ENCODE measurements around the gene YPEL2.

The YPEL2 gene

GRCh38 chr17:59330053-59330942 is 1.2 kb upstream of the YPEL2 start:
- DNase-seq (ENCODE audit: low read depth in 2 of 2): no peak

DNA sequence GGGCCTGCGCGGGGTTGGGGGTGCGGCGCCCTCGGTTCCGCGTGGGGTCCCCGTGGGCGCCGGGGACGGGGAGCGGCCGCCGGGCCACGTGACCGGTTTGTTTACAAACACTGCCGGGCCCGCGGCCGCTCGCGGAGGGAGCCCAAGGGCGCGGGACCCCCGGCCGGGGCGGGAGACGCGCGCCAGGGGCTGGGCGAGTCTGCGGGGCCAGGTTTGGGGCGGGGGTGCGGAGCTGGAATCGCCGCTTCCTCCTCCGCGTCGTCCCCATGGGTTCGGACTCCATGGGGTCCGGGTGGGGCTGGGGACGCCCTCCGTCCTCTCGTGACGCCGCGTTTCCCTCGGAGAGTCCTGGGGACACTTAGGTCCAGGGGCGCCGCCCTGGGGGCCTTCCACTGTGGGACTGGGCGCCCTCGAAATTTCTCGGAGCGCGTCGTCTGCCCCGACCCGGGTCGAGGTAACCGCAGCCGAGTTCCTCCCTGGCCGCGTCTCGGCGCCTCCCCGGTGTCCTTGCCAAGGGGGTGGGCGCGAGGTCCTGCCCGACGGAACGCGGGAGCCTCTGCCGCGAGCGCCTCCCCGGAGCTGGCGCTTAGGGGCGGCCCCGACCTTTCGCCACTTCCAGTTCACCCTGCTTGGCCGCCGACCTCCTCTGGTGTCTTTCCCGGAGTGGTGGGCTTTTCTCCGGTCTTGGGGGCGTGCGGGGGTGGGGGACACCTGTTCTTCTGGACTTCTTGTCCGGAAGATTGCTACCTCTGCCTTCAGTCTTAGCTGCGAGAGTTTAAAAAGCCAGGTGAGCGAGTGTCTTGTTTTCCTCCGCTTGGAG is 684 bp downstream of the YPEL2 start:
- no peak for DNase-seq (ENCODE audit: low read depth in 2 of 2)

DNA sequence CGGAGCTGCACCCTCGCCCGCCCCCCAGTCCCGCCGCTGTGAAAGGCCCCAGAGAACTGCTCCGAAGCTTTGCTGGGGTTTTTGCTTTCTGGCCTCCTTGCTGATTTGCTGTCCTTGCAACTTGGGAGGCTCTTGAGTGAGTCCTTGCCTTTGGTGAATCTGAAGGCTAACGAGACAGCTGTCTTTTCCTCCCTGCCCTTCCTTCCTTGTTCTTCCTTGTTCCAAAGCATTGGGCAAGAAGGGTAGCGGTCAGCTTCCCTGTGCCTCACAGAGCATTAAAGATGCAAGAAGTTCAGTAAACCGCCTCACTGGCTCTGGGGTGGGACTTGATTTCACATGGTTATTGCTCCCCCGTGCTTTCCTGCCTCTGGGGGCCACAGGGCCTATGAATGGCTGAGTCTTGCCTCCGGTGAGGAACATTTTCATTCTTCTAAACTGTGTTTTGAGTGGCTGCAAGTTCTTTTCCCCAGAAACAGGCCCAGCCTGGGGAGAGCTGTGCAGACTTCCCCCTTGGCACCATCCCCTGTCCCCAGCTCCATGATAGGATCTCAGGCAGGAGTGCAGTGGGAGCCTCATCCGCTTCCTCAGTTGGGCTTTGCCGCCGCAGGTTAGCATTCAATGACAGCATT is 1.4 kb downstream of the YPEL2 start:
- DNase-seq (ENCODE audit: low read depth in 2 of 2): no peak

- DNase-seq (ENCODE audit: low read depth in 2 of 2): no peak
Observed at GRCh38 chr17:59333836-59334235, 2.4 kb downstream of the YPEL2 start.

GRCh38 chr17:59335685-59336084 is 4.2 kb downstream of the YPEL2 start:
- DNase-seq (ENCODE audit: low read depth in 2 of 2): no peak

DNA sequence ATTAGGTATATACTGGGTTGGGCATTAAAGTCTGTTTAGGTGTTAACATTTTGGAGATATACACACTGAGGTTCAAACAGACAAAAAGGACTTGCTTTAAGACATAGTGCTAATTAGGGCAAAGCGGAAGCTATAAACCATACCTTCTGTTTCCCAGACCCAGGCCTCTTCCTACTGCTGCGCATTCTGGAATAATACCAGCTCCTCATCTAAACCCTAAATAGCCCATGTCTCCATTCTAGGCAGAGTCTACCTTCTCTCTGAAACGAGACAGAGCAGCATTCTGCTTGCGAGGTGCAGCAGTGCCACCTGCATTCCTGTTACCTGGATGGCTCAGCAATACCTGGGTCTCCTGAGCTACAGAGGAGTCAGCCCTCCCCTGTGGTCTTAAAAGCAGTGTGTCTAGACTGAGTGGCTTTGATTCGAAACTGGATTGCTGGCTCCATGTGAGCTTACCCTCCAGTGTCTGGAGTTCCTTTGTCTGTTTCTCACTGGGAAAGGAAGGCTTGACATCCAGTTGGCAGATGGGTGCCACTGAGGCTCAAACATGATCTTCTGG is 6.4 kb downstream of the YPEL2 start:
- no peak for DNase-seq (ENCODE audit: low read depth in 2 of 2)

DNA sequence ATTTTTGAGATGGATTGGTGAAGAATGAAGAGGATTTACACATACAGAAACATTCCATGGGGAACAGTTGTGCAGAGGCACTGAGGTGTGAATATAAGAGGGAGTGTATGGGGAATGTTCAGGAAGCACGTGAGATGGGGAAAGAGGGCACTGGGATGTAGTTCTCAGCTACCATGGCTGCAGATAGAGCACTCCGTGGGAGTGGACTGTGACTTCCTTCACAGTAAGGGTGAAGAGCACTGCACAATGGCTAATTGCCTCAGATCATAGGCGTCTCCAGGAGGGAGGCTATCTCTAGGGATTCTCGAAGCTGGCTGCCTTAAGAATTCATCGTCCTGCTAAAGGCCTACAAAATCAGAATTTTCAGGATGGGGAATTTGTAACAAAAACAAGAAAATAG is 7.0 kb downstream of the YPEL2 start:
- DNase-seq (ENCODE audit: low read depth in 2 of 2): no peak

DNA sequence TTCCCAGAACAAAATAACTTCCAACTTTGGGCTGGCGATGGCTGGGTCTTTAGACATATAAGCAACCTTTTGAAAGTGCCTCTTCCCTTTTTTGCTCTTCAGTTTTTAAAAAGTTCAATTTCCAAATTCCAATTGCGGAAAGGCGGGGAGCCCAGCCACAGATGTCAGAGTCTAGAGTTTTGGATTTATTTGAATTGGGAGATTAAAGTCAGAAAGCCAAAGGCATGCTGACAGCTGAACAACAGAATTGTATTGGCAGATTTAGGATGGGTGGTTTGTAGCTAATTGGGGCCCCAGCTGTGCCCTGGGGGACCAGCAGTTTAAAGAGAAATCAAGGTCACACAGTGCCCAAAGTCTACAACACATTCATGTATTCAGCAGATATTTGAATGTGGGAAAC is 10.5 kb downstream of the YPEL2 start:
- no peak for DNase-seq (ENCODE audit: low read depth in 2 of 2)

DNA sequence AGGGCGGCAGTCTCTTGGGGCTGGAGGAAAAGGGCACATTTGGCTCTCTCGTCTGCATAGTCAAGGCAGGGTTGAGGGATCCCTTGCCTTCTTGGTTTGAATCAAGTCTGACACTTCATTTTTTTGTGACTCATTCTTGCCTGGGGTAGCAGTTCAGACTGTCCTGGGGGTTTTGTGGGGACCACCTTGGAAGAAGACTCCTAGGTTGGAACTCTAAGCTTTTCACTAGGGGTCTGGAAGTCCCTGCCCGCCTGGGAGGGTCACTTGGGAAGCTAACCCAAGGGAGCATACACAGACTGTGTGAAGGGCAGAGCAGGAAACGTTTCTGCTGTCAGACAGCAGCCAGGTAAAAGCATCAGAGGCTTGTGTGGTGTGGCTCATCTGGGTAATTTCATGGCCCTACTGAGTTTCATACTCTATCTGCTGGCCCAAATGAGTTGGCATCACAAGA is 11.3 kb downstream of the YPEL2 start:
- DNase-seq (ENCODE audit: low read depth in 2 of 2): no peak

DNA sequence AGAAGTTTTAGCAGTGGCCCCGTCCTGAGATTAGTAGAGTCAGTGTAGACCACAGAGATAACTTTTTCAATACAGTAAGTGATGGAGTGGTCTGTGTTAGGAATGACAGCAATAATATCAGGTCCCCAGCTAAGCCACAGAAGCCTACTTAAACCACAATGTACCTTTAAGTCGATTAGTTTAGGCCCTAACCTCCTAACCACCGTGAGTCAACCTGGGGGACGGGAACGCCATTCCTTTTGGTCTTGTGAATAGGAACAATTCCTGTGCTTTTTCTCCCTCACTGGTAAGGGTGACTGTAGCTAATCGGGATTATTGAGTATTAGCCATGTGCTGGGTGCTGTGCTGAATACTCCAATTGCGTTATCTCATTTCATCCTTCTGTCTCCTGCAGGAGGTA is 14.0 kb downstream of the YPEL2 start:
- no peak for DNase-seq (ENCODE audit: low read depth in 2 of 2)

GRCh38 chr17:59346341-59346740 is 14.9 kb downstream of the YPEL2 start:
- no peak for DNase-seq (ENCODE audit: low read depth in 2 of 2)

- no peak for DNase-seq (ENCODE audit: low read depth in 2 of 2)
Observed at GRCh38 chr17:59346876-59347407, 15.5 kb downstream of the YPEL2 start.

GRCh38 chr17:59347975-59348391 is 16.5 kb downstream of the YPEL2 start:
- no peak for DNase-seq (ENCODE audit: low read depth in 2 of 2)

- no peak for DNase-seq (ENCODE audit: low read depth in 2 of 2)
Observed at GRCh38 chr17:59349178-59349577, 17.7 kb downstream of the YPEL2 start.

DNA sequence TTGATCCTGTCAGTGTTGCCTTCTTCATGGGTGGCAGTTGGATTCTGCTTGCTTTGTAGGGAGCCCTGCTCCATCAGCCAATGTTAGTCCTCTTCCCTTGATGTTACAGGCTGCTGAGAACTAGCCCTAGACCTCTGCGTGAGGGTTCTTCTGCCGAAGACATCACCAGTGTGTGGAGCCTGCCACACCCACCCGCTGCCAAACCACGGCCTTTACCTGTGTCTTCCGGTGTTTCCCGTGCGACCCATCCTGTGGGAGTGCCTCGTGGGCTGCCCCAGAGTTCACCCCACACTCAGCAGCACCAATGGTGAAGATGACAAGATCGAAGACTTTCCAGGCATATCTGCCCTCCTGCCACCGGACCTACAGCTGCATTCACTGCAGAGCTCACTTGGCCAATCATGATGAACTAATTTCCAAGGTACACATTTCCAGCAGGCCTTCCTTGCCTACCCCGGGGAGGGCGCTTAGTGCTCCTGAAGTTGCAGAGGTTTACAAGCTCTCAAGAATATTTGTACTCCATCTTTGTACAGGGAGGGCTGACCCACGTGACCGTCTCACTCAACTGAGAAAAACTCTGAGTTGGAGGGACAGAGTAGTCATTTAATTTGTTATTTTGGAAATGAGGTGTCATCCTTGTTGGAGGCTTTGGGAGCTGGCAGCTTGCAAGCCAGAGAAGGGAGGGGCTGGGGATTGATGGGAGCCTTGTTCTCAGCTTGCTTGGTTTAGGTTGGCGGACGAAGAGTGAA is 21.8 kb downstream of the YPEL2 start:
- DNase-seq (ENCODE audit: low read depth in 2 of 2): no peak

DNA sequence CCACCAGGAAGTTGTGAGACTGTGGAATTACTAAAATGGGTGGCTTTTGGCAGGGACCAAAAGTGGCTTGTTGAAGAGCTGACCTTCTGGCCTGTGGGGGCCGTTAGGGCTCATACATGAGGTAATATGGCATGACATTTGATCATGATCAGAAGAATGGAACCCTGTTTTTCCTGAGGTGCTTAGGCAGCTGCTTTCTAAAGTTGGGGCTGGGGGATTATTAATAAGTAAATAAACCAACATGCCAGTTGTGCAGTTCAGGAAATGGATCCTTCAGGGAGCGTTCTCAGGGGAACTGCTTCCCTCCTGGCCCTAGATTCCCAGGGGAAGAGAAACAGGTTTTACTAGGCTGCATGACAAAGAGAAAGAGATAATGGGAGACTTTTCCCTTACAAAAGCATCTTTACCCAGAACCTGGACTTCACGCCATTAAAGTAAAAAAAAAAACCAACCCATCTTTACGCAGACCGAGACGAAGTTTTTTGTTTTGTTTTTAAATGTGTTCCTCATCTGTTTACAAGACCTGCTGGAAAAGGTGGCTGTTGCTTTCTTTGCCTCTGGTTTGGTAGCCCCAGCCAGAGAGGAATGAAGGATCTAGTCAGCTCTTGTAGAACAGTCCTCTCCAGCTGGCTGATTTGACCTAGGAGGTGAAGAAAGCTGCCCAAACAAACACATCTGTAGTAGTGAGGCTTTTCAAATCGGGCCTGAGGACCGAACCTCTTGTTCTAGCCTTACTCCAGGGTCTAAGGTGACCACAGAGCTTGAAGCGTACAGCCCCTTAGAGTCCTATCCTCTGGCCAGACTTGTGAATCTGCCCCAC is 22.7 kb downstream of the YPEL2 start:
- no peak for DNase-seq (ENCODE audit: low read depth in 2 of 2)

GRCh38 chr17:59355030-59355701 is 23.7 kb downstream of the YPEL2 start:
- no peak for DNase-seq (ENCODE audit: low read depth in 2 of 2)

GRCh38 chr17:59355702-59356325 is 24.4 kb downstream of the YPEL2 start:
- no peak for DNase-seq (ENCODE audit: low read depth in 2 of 2)

DNA sequence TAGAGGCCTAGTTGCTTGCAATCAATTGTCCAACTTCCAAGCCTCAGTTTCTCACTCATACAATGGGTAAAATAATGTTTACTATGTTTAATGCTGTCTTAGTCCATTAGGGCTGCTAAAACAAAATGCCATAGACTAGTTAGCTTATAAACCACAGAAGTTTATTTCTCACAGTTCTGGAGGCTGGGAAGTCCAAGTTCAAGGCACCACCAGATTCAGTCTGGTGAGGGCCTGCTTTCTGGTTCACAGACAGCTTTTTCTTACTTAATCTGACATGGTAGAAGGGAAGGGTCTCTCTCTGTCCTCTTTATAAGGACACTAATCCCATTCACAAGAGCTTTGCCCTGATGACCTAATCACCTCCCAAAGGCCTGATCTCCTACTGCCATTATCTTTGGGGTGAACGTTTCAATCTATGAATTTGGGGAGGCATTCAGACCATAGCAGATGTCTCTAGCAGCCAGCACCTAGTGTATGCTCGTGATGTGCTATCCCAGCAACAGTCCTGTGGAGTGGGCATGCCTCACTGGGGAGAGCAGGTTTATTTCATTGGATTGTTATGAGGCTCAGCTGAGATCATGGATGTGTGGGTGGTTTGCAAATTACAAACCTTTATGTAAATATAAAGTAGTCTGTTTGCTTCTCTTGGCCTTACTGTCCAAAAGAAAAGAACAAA is 25.2 kb downstream of the YPEL2 start:
- DNase-seq (ENCODE audit: low read depth in 2 of 2): no peak
